Dermis microvascular lymphatic vessel endothelial cell (primary cell): Measurements from ENCODE around the gene GALNT18. TPM values are rescaled to one million over a fixed set of nuclear protein-coding genes. Genes with fewer than 3 reads are reported as not detected.
"Not testable (repeated sequence)": the region's sequence is repeated elsewhere in the genome, so short reads cannot be mapped to it uniquely, and the experiment has no call there.

Experiments
- DNase-seq, 2 donors: peaks; one replicate each; pipeline versions ENCODE4 v3.0.0 to v3.0.0-alpha.2; 2010; ENCODE audit warnings: low read depth in 2 of 2
- total RNA-seq: library from RNA; depleted of rRNA; stranded (reverse); fragments of >200 nt; gene quantifications from 2 replicates; pipeline ENCODE4 v1.2.1, GENCODE V29; 2014

GALNT18 gene
- total RNA-seq, 1 donor from 2014 or later = 81.3 TPM

DNA sequence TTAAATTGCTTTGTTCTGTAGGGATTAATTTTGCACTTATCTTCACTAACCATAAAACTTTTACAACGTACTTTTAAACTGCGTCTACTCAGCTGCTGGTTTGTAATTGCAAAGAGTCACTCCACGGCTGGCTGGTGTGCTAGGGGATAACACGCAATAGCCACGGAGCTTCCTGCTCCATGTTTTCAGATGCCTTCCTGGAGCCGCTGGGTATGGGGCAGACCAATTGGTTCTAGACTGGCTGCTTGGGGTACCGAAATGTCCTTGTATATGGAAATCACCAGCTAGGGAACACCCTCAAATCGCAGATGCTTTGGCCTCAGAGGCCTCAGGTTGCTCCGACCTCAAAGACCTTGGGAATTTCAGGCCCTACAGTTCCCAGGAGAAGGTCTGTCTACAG, 265.0 kb downstream of the GALNT18 start:
- DNase-seq = no peak

DNA sequence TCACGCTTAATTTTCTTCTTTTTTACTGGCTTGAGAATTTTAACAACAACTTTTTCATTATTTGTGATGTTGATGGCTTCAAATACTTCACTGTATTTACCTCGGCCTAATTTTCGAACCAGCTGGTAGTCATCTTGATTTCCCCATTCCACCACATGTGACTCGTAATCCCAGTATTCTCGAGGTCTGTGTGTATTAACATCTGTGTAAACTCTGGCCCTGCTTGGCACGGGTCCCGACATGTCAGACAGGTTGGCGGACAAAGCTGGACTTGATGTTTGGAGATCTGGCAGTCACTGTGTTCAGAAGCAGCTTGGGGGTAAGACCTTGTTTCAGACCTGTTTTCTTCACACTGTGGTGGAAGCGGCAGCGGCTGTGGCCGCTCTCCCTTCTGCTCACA, 268.9 kb downstream of the GALNT18 start, which contains the start of gene CSNK2A3:
Gene CSNK2A3, minus strand, starts transcription at position 373 of the 400 bp plus-strand sequence. Its CDS starts 131 bp downstream, at position 242.
- DNase-seq = not testable (repeated sequence)

DNA sequence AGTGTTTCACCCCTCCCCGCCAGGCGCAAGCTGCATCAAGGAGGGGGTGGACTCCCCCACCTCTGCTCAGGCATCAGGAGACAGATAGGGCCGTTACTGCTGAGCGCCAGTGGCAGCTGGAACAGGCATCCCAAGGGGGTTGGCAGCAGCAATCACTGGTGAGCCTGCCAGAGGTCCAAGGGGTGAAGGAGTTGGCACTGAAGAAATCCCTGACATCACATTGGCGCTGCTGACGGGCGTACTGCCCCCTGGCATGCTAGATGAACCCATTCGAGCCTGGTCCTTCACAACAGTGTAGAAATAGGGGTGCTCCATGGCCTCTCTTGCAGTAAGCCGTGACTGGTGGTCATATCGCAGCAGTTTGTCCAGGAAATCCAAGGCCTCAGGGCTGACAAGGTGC, 270.0 kb downstream of the GALNT18 start:
- DNase-seq = not testable (repeated sequence)

DNA sequence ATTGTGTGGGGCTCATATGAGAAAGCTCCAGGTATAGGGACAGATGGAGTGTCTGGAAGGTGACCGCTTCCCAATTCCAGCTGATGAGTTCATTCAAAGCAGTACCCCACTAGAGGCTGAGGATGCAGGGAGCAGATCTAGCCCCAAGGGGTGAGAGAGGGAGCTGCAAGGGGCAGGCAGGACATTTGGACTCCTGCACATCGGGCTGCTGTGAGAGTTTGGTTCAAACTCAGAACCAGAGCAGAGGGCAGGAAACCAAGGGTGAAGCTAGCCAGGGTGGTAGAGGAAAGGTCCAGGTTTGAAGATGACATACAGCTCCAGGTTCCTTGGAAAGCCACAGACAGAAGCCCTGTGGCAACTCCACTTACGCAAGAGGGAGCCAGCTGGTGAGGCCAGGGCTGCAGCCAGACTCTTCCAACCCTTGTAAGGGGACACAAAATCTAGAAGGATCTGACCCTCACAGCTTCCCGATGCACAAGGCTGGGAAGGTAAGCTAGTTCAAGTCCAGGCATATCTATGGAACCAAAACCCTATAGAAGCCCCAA, 270.7 kb downstream of the GALNT18 start:
- DNase-seq = no peak

DNA sequence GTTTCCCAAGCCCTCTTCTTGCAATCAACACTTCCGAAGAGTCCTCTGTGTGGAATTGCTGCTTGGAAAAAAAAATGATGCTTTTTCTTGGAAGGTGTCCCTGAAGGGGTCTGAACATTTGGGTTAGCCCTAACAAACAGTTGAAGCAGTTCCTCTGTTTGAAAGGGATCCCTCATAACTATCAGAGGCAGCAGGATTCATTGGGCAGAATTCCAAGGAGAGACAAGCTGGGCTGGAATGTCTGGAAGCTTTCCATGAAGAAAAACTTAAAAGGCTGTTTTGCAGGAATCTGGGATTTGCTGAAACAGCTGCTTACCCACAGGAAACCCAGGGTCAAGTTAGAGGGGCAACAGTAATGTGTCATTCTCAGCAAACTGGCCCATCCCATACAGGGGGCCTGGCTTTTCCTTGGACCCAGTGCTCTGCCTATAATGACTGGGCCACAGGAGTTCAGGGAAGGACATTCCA, 271.9 kb downstream of the GALNT18 start:
- DNase-seq = peak; percentile 12 to 88

DNA sequence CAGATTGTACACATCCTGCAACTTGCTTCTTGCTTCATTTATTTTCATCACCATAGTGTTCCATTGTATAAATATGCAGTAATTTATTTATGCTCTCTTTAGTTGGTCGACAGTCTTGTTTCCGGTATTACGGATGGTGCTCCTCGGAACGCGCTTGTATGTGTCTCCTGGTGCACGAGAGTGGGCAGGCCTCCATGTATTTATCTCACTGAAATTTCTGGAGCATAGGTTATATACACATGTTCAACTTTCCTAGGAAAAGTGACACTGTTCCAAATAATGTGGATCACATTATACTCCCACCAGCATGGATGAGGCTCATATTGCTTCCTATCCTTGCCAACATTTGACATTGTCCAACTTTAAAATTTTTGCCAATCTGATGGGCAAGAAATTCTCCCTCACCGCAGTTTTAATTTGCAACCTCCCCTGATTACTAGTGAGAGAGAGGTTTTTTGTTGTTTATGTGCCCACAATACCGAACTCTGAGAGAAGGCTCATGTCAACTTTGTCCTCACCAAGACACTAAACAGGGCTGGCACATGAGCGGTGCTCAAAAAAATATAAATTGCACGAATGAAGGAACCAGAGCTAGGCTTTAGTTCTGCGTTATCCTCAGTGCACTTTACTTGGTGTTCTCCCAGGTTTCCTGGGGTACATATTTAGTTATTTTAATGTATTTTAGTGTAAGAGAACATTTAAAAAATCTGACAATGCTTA, 272.5 kb downstream of the GALNT18 start:
- peak; percentile 20 to 71 for DNase-seq

DNA sequence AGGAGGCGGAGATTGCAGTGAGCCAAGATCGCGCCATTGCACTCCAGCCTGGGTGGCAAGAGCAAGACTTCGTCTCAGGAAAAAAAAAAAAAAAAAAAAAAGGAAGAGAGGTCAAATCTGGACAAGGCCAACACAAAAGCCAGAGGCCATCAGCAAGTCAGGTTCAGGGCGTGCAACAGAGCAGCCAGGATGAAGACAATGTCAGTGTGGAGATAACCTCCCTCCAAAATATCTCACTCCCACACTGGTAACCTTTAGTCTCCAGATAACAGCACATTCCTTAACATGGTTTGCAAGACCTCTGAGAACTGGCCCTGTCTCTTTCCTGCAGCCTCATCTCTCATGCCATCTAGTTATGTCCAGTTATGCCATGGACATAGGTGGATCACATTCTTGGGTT, 273.5 kb downstream of the GALNT18 start:
- DNase-seq = no peak

DNA sequence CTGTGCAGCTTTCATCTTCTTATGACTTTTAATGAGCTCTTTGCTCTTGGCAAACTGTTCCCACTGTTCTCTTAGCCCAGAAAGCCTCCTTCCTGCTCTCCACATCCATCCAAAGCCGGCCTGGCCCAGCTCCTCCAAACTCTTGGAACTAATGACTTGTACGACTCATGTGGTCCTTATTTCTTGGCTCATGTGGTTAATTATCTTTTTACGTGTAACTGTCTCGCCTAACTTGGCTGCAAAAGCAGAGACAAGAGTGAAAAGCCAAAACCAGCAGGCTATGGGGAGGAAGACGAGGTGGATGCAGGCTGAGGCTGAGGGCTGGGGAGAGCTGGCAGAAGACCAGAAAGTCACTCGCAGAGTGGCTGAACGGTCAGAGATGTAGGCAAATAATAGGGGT, 274.2 kb downstream of the GALNT18 start:
- DNase-seq = no peak

DNA sequence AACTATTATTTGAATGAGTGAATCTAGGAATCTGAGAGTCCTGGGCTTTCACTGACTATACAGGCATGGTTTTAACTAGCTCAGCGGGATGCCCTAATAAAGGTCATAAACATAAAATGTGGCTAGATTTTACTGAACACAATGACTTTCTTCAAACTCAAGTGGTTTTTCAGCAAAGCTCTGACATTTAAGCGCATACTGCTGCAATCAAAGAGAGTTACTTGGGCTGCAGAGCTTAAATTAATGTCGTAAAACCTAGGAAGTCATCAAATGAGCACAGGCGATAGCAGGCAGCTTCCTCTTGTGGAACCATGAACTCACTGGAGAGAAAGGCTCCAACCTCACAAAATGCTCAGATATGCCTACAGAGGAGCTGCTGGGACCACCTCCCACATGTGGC, 275.5 kb downstream of the GALNT18 start:
- no peak for DNase-seq

DNA sequence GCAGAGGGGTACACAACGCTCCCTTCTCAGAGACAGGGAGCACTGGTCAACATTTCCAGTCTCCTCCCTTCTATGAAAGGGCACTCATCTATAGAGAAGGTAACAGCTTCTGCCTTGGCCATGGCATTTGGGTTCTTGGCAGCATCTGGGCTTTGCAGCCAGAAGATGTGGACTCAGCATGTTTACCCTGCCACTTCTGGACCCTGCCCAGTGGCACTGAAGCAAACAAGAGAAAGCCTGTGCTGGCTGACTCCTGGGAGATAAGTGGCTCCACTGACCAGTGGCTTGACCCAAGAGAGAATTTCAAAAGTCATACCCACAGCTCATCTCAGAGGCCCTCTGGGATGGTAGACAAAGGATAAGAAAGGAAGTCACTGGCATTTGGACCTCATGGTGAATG, 276.7 kb downstream of the GALNT18 start:
- no peak for DNase-seq

DNA sequence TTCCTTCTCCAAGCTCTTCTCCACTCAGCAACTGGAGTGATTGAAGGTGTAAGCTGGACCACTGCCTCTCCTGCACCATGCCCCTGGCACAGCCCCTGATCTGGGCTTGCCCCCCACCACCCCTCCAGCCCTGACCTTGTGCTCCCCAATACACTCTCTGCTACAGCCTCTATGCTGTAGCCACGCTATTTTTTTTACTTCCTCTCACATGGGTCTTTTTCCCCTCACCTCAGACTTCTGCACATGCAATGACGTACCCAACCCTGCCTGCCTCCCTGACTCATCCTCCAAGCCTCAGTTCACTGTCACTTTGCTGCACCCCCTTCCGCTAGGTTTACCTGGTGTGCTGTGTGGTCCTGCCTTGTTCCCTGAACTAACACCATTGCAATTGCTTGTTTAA, 277.8 kb downstream of the GALNT18 start:
- no peak for DNase-seq

DNA sequence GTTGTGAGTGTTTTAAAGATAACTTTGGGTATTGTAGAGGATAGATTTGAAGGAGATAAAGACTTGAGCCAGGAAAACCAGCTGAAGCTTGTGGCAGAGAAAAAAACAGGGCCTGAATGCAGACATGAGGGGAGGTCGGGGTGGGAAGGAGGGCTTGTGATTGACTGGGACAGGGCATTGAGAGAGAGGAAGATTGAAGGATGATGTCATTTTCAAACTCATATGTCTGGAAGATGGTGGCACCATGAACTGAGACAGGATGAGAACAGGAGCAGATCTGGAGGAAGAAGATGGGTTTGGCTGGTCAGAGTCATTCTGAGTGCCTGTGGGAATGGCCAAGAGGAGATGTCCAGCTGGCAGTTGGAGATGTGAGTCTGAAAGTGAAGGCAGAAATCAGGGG, 283.5 kb downstream of the GALNT18 start:
- DNase-seq = no peak

DNA sequence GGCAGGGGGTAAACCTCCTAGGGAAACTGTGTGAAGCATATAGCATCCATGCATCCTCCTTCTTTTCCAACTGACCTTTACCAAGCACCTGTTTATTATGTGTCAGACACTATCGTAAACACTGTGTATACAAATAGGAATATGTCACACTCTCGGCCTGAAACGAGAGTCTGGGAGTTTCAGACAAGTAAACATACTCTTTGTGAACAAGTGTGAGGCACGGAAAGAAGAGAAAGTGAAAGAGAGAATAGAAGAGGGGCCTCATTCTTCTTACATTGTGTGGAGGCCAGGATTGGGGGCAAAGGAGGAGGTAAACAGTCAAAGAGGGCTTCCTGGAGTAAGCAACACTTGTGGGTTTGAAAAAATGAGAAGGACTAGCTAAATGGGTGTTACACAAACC, 285.1 kb downstream of the GALNT18 start:
- no peak for DNase-seq

DNA sequence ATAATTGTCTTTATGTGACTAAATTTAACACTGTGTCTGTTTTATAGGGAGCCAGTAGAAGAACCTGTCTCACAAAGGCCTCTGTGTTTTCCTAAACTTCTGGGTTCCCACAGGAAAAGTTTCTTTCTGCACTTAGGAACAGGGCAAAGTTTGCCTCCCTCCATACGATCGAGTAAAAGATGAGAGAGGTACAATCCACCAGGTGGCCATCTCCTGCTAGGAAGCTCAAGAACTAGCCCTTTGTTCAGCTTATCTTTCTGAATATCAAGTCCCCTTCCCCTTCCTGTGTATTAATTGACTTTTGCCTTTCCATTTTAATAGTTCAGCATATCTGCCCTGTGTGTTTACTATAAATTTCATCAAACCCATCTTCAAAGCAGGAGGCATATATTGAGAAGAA, 286.8 kb downstream of the GALNT18 start:
- DNase-seq = no peak

DNA sequence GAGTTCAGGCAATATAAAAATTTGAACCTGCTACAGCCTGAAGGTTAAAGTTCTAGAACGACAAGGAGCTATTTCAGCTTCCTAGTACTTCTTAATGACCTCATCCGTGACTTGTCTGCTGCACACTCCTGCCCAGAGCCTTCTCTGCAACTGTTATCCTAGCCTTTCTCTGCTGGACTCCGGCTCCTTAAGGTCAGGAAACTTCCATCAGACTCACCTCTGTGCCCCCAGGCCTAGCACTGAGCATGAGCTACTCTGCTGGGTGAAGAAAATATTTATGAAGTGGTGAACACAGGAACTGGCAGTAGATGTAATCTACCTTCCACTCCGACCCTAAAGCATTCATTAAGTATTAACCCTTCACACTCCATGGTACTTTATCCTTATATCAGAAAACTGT, 287.2 kb downstream of the GALNT18 start:
- no peak for DNase-seq

DNA sequence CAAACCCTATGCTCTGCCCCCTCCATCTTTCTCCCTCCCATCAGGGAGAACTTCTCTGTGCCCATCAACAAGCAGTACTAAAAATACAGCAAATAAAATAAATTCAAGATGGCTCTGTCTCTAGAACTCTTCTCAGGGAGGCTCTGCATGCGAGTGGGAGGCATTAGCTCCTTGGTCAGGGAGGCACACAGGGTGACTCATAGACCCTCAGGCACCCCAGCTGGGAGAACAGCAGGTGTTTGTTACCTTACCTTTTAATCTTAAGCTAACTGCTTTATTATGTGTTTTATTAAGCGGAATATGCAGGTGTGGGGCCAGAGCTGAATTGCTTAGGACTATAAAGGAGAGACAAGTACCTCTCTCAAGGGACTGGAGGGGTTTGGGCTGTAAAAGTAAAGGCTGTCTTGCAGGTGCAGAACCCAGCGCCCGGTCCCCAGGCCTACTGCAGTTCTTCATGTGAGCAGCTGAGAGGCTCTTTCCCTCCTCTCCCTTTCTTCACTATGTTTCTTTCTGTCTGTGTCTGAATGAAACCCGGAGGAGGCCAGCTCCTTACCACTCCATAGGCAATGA, 289.6 kb downstream of the GALNT18 start:
- no peak for DNase-seq

DNA sequence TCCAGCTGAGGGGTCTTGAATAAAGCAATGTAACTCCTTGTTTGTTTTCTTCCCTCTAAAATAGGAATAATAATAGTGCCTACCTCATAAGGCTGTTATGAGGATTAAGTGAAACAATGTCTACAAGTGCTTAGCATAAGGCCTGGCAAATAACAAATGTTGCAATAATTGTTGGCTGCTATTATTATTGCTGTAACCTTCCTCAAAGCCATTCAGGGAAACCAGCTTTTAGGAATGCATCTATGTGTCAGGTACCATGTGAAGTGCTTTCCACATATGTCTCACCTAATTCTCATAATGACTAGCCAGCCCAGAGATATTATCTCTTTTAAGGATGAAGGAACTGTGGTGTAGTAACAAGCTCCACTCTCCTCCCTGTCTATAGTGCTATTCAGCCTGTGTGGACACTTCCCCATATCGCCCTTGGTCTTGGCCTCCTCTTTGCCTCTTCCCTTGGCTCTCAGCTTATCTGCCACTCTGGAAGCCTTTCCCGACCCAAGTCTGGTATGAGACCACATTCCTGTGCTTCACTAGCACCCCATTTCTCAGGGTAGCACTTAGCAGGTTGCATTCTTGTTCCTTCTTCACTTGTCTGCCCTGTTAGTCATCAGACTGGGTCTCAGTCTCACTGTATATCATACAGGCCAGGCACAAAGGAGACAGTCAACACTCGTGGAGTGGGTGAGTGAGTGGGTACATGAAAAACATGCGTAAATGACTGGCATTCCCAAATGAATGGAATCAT, 292.6 kb downstream of the GALNT18 start:
- no peak for DNase-seq

DNA sequence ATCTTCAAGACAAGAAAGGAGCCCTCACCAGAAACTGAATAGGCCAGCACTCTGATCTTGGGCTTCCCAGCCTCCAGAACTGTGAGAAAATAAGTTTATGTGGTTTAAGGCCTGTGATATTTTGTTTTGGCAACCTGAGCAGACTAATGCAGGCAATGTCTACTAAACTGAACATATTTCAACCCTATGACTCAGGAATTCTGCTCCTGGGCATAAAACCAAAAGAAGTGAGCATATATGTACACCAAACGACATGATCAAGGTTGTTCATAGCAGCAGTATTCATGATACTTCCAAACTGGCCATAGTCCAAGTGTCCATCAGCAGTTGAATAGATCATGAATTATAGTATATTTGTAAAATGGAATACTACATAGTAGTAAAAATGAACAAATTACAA, 297.7 kb downstream of the GALNT18 start:
- no peak for DNase-seq

DNA sequence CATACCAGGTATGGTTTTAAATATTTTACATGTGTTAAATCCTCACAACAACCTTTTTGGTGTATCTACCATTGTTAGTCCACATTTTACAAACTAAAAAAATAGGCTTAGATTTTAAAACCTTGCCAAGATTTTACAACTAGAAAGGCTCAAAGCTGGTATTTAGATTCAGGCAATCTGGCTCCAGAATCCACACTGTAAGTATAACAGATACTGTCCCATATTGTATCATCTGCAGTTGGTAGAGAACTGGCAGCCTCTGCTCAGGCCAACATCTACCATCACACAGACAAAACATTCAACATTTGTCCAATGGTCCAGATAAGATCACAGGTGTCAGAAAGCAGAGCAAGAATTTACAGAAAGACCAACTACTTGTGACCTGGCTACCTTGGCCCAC, 299.7 kb downstream of the GALNT18 start:
- DNase-seq = no peak

DNA sequence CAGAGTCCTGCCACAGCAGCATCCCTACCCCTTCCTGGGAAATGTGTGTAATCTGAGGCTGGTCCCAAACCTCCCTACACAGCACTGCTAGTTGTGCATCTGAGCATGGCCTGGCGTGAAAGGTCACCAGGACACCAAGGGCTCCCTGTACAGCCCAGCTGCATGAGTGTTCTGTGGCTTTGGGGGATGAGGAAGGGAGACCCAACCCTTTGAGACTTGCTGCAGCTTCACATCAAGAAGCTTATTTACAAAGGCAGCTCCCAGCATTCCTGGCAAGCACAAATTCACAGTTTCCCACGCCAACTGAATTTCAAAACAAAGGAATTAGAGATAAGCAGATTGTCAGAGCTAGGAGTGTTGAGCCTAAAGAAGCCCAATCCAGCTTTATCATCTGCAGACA, 301.0 kb downstream of the GALNT18 start:
- no peak for DNase-seq

DNA sequence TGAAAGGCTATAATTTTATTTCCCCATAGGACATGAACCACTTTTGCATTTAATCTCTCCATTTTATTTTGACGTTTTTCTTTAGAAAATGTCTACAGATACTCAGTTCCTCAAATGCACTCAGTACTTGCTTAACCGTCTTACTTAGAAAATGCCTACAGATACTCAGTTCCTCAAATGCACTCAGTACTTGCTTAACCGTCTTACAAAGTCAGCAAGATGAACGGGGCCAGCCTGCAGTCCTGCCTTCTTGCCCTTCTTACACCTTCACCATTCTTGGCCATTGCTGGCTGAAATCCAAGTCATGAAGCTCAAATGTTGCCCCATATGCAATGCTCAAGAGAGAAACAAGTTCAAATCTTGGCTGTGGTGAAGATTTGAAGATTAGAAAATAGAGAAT, 302.8 kb downstream of the GALNT18 start:
- no peak for DNase-seq

DNA sequence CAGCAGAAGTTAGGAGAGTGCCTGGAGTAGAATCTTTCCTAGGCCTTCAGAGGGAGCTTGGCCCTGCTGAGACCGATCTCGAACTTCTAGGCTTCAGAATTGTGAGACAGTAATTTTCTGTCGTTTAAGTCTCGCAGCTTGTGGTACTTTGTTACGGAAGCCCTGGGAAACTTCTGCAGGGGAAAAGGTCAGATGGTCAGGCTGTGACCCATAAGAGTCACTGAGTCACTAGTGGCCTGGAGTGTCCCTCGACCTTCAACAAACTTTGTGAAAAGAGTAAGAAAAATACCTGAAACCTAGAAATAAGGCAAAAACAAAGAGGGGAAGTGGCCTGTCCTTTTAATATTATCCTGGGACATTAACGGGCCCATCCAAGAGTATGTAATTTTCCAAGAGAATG, 303.3 kb downstream of the GALNT18 start:
- DNase-seq = no peak
